ENCODE results near the gene METTL16. TPM values are rescaled to one million over a fixed set of nuclear protein-coding genes. Genes with fewer than 3 reads are reported as not detected.
A peak's percentile ranks its signal among the peaks of the same experiment; 100 is the strongest.

Gene METTL16
- total RNA-seq, 1 experiment from 2014 or later: 37.6 TPM

DNA sequence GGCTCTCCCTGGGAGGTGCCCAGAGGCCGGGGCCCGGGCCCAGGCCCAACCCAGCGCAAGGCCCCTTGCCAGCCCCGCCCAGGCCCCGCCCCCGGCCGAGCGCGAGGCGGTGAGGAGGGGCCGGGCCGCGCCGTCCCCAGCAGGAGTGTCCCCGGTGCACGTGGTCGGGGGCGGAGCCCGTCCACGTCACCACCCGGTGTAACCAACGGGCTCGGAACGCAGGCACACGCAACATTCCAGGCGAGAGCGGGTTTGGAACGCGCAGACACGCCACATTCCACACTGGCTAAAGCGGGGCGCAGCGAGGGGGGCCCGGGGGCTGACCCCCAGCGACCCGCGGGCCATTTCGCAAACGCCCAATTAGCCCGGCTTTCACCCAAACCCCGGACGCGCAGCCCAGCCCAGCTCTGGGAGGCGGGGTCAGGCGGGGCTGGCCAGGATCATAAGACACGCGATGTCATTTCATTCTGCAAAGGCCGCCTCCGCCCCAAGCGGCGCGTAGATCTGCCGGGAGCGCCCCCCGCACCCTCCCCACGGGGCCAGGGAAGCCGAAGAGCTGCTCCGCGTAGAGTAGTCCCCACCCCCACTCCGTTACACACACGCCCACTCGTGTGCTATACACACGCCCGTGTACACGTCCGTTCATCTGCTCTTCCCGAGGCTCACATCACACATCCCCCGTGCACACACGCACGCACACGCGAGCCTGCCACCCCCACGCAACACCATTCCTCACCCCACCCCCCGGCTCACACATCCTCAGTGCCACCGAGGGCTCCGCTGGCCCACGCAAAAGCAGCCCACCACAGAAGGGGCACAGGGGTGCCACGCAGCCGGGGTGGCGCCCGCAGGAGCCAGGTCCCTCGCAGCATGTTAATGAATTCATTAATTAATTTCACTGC is 111.9 kb downstream of the METTL16 start:
- POLR2A ChIA-PET: interaction anchor here (1.0 to 1.6 kb wide), 2 partner anchors 12 to 17 kb away, joined by 3 to 4 read pairs; no protein-coding TSS in a partner anchor
- no peaks in the 10 kb centered on the region for H3K27me3 ChIP-seq (ENCODE audit: insufficient read depth, low read length)
- H3K4me2 ChIP-seq (ENCODE audit: low read length): peak overlapping the region; percentile 93
- RAD21 ChIA-PET (ENCODE audit: low non-redundant PET in 1 of 2, low total read pairs in 2 of 2, uncharacterized antibody in 2 of 2, unreplicated experiment in 2 of 2): interaction anchor here in 1 of 2 experiments (0.6 kb wide), 1 partner anchor 17 kb away, joined by 3 read pairs; no protein-coding TSS in a partner anchor
- no peak overlapping the region for H2AFZ ChIP-seq (ENCODE audit: low read depth, low read length, poor library complexity, severe bottlenecking)
- peak overlapping the region; percentile 92 to 96 for H3K4me3 ChIP-seq (replicated peaks in 1 of 2; ENCODE audit: low read depth in 1 of 2, low read length in 2 of 2)
- TF ChIP-seq TCF7L2 (IDR thresholded peaks at IDR 0.05; ENCODE audit: borderline replicate concordance, extremely low read depth, insufficient read depth, insufficient read length): peak; percentile 4
- TF ChIP-seq POLR2AphosphoS5 (IDR thresholded peaks at IDR 0.05; ENCODE audit: low read depth, low read length): peak; percentile 69
- no peak for TF ChIP-seq ELF1 (IDR thresholded peaks at IDR 0.05; ENCODE audit: borderline replicate concordance, low read depth)
- TSS peak; percentile 64 for BruUV-seq (replicated peaks)
- H3K36me3 ChIP-seq (ENCODE audit: control insufficient read depth in 1 of 2, insufficient read depth in 2 of 2, low read length in 2 of 2): no peaks in the 10 kb centered on the region
- ATAC-seq: peak; percentile 66
- peaks cover 46 to 83% of the 10 kb centered on the region in 2 experiments for H3K4me1 ChIP-seq (ENCODE audit: control insufficient read depth in 1 of 2, insufficient read depth in 2 of 2, low read length in 2 of 2)
- no peaks in the 10 kb centered on the region for H3K9me3 ChIP-seq (ENCODE audit: control insufficient read depth in 1 of 2, insufficient read depth in 1 of 2, low read depth in 1 of 2, low read length in 2 of 2)
- H3K27ac ChIP-seq (ENCODE audit: low read depth, low read length): peak overlapping the region; percentile 97
- CTCF ChIA-PET: interaction anchor here (2.7 to 3.2 kb wide), 2 partner anchors 16 to 17 kb away, joined by 12 to 23 read pairs; no protein-coding TSS in a partner anchor
- H3K9ac ChIP-seq (ENCODE audit: low read length): peak overlapping the region; percentile 100
- intact Hi-C loops (cut with micrococcal nuclease): loop anchor here (2.0 to 10.0 kb wide), 2 partner anchors 41 to 685 kb away; partner anchors contain the start of gene TLCD2
- no peaks in the 10 kb centered on the region for H3K9me2 ChIP-seq (ENCODE audit: insufficient read depth)
- peaks cover 43% of the 10 kb centered on the region for H3K79me2 ChIP-seq (ENCODE audit: insufficient read depth, low read length)
- peak; percentile 89 for DNase-seq (ENCODE audit: low read depth, low spot score)
- no peaks in the 10 kb centered on the region for H4K20me1 ChIP-seq (ENCODE audit: insufficient read depth)

DNA sequence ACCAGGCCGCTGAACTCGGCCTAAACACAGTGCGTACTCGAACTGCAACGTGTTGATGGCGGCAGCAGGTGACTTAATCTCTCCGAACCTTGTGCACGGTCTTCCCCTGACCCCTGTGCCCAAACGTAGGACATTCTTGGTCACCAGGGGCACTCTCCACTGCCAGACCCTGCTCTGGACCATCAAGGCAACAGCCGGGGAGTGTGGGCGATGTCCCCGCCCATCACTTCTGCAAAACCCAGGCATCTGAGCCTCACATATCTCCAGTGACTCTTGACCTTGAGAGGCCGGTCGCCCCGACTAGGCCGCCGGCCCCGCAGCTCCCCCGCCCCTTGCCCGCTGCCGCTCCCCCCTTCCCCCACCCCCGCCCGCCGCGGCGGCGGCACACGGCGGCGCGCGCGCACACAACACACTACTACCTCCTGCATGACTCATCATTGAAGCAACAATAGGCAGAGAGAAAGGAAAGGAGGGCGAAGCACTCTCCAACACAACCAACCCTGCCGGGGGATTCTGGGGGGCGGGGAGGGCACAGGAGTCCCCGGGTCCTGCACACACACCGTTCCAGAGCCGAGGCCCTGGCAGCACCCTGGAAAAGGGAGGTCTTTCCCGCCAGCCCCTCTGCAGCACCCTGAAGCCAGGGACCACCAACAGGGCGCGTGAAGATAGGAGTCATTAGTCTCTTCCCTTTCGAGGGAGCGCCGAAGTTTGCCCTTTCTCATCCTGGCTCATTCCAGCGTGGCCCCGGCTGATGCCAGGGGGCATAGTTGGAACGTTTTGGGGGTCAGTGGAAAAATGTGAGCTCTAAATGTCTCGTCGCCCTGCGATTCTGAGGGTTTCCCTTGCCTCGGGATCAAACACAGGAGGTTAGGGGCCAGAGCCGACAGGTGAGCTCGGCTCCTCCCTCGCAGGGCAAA is 112.8 kb downstream of the METTL16 start:
- H3K36me3 ChIP-seq (ENCODE audit: control insufficient read depth in 1 of 2, insufficient read depth in 2 of 2, low read length in 2 of 2): no peaks in the 10 kb centered on the region
- H3K4me2 ChIP-seq (ENCODE audit: low read length): peak overlapping the region; percentile 93
- CTCF ChIA-PET: interaction anchor here (1.5 to 3.2 kb wide), 3 partner anchors 16 to 17 kb away, joined by 5 to 23 read pairs (median 12); no protein-coding TSS in a partner anchor
- peaks cover 51% of the 10 kb centered on the region for H3K79me2 ChIP-seq (ENCODE audit: insufficient read depth, low read length)
- H3K9me2 ChIP-seq (ENCODE audit: insufficient read depth): no peaks in the 10 kb centered on the region
- TF ChIP-seq TCF7L2 (IDR thresholded peaks at IDR 0.05; ENCODE audit: borderline replicate concordance, extremely low read depth, insufficient read depth, insufficient read length) (peak; percentile 4), POLR2AphosphoS5 (IDR thresholded peaks at IDR 0.05; ENCODE audit: low read depth, low read length) (peak; percentile 51)
- TF ChIP-seq, protein P1, sequence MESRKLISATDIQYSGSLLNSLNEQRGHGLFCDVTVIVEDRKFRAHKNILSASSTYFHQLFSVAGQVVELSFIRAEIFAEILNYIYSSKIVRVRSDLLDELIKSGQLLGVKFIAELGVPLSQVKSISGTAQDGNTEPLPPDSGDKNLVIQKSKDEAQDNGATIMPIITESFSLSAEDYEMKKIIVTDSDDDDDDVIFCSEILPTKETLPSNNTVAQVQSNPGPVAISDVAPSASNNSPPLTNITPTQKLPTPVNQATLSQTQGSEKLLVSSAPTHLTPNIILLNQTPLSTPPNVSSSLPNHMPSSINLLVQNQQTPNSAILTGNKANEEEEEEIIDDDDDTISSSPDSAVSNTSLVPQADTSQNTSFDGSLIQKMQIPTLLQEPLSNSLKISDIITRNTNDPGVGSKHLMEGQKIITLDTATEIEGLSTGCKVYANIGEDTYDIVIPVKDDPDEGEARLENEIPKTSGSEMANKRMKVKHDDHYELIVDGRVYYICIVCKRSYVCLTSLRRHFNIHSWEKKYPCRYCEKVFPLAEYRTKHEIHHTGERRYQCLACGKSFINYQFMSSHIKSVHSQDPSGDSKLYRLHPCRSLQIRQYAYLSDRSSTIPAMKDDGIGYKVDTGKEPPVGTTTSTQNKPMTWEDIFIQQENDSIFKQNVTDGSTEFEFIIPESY (IDR thresholded peaks at IDR 0.05; ENCODE audit: extremely low read depth, insufficient replicate concordance, low read length): no peak
- ATAC-seq (peak; percentile 13), DNase-seq (ENCODE audit: low read depth, low spot score) (no peak)
- no peaks in the 10 kb centered on the region for H3K9me3 ChIP-seq (ENCODE audit: control insufficient read depth in 1 of 2, insufficient read depth in 1 of 2, low read depth in 1 of 2, low read length in 2 of 2)
- POLR2A ChIA-PET: interaction anchor here (1.0 to 1.6 kb wide), 4 partner anchors 8 to 17 kb away, joined by 3 to 4 read pairs (median 3); no protein-coding TSS in a partner anchor
- H2AFZ ChIP-seq (ENCODE audit: low read depth, low read length, poor library complexity, severe bottlenecking): no peak overlapping the region
- H3K4me1 ChIP-seq (ENCODE audit: control insufficient read depth in 1 of 2, insufficient read depth in 2 of 2, low read length in 2 of 2): peaks cover 44 to 83% of the 10 kb centered on the region in 2 experiments
- H3K9ac ChIP-seq (ENCODE audit: low read length): peak overlapping the region; percentile 100
- H4K20me1 ChIP-seq (ENCODE audit: insufficient read depth): no peaks in the 10 kb centered on the region
- RAD21 ChIA-PET (ENCODE audit: low non-redundant PET in 1 of 2, low total read pairs in 2 of 2, uncharacterized antibody in 2 of 2, unreplicated experiment in 2 of 2): interaction anchor here in 1 of 2 experiments (0.6 kb wide), 1 partner anchor 16 kb away, joined by 3 read pairs; no protein-coding TSS in a partner anchor
- peak overlapping the region; percentile 54 to 96 for H3K4me3 ChIP-seq (replicated peaks in 1 of 2; ENCODE audit: low read depth in 1 of 2, low read length in 2 of 2)
- BruUV-seq (replicated peaks): TSS peak; percentile 33
- peak overlapping the region; percentile 97 for H3K27ac ChIP-seq (ENCODE audit: low read depth, low read length)
- intact Hi-C loops (cut with micrococcal nuclease): no loop called here
- no peaks in the 10 kb centered on the region for H3K27me3 ChIP-seq (ENCODE audit: insufficient read depth, low read length)

Data from HCT116 (cell line).